HepG2 (cell line): ENCODE measurements around the gene CDC42BPG. TPM values are rescaled to one million over a fixed set of nuclear protein-coding genes. Genes with fewer than 3 reads are reported as not detected.
A peak's percentile ranks its signal among the peaks of the same experiment; 100 is the strongest.

Source experiments
- ATAC-seq: fragments of 200-7000 bp; cut with Tn5 transposase; 3 replicates; pipeline ENCODE4 v1.9.1; 2020; ENCODE audit warnings: mild to moderate bottlenecking, moderate library complexity
- BruUV-seq: library from RNA; stranded (reverse); fragments of 400-500 nt; replicated peaks from 2 replicates; lab custom pipeline; 2021; lab: Mats Ljungman, UMichigan
- CTCF ChIA-PET: fragments of 300-600 bp; formaldehyde crosslinking; extraction: SDS; loops from one replicate; lab custom pipeline; 2021; ENCODE audit warnings: low total read pairs, inconsistent platforms, low intra/inter-chr PET ratio; lab: Yijun Ruan, JAX
- POLR2A ChIA-PET: fragments of 350-600 bp; sonication (Branson Sonifier 250); formaldehyde crosslinking; loops from one replicate; lab custom pipeline; 2020; ENCODE audit warnings: antibody characterized with exemption, inconsistent platforms; lab: Yijun Ruan, JAX
- DNase-seq: peaks from one replicate; pipeline ENCODE4 v3.0.0-alpha.2; 2015; ENCODE audit warnings: low spot score
- FAIRE-seq: peaks from 3 replicates; lab custom pipeline; 2011; peaks lifted over from hg19 to GRCh38; lab: Jason Lieb, UNC
- H2AFZ ChIP-seq: one replicate; pipeline ENCODE4 v1.6.1; 2011; ENCODE audit warnings: low read length, inconsistent platforms
- H3K27ac ChIP-seq: fragments of 300-600 bp; 3 replicates; pipeline ENCODE4 v1.8.0; 2011; ENCODE audit warnings: mixed run types, mild to moderate bottlenecking, mixed read lengths, low read length, inconsistent platforms; ENCODE audit not compliant: insufficient read depth; ENCODE audit errors: extremely low read length
- H3K27me3 ChIP-seq, 2 experiments: fragments of 200-600 bp in 1 of 2; 2 replicates in 1 of 2; 3 replicates in 1 of 2; pipeline versions ENCODE4 v1.6.0 to v1.8.0; 2011; ENCODE audit warnings: low read length in 2 of 2, mild to moderate bottlenecking in 2 of 2, moderate library complexity in 2 of 2, inconsistent platforms in 1 of 2; ENCODE audit not compliant: insufficient read depth in 2 of 2, control insufficient read depth in 1 of 2
- H3K36me3 ChIP-seq, 2 experiments: fragments of 200-600 bp in 1 of 2; replicated peaks in 1 of 2; 2 replicates in 1 of 2; 3 replicates in 1 of 2; pipeline versions ENCODE4 v1.5.1 to v1.8.0; 2011; ENCODE audit warnings: low read length in 2 of 2, inconsistent platforms in 1 of 2; ENCODE audit not compliant: insufficient read depth in 2 of 2, control insufficient read depth in 1 of 2
- H3K4me1 ChIP-seq: 2 replicates; pipeline ENCODE4 v1.5.1; 2012; ENCODE audit warnings: low read length, inconsistent platforms; ENCODE audit not compliant: insufficient read depth
- H3K4me2 ChIP-seq: 2 replicates; pipeline ENCODE4 v1.6.0; 2011; ENCODE audit warnings: low read depth, low read length, inconsistent platforms
- H3K4me3 ChIP-seq, 3 experiments: fragments of 200-600 bp in 1 of 3; sonication (generic), shearing (Covaris generic) in 1 of 3; replicated peaks in 1 of 3; 2 replicates each; pipeline ENCODE4 v1.5.1; 2011 to 2016; ENCODE audit warnings: low read length in 3 of 3, inconsistent platforms in 2 of 3, low read depth in 2 of 3, mild to moderate bottlenecking in 2 of 3, control low read depth in 1 of 3, mixed read lengths in 1 of 3; ENCODE audit not compliant: insufficient read depth in 1 of 3
- H3K79me2 ChIP-seq: one replicate; pipeline ENCODE4 v1.6.1; 2011; ENCODE audit warnings: low read length, inconsistent platforms; ENCODE audit not compliant: insufficient read depth
- H3K9ac ChIP-seq: 2 replicates; pipeline ENCODE4 v1.6.0; 2011; ENCODE audit warnings: mild to moderate bottlenecking, low read depth, low read length, inconsistent platforms; ENCODE audit not compliant: insufficient read depth
- H3K9me3 ChIP-seq: 2 replicates; pipeline ENCODE4 v1.5.1; 2012; ENCODE audit warnings: mild to moderate bottlenecking, low read length
- H4K20me1 ChIP-seq: 2 replicates; pipeline ENCODE4 v1.6.0; 2011; ENCODE audit warnings: inconsistent platforms, mild to moderate bottlenecking, low read length, moderate library complexity; ENCODE audit not compliant: insufficient read depth
- AHDC1 ChIP-seq: sonication (generic); formaldehyde crosslinking; IDR thresholded peaks from 2 replicates; pipeline ENCODE4 v1.5.1; 2020; ENCODE audit warnings: mild to moderate bottlenecking, missing genetic modification reagents, borderline replicate concordance
- CEBPB ChIP-seq: IDR thresholded peaks from 2 replicates; pipeline ENCODE4 v1.6.1; 2011; ENCODE audit warnings: low read depth, low read length, improper control_type of control experiment, borderline replicate concordance
- CHD2 ChIP-seq: IDR thresholded peaks from 2 replicates; pipeline ENCODE4 v1.6.1; 2011; ENCODE audit warnings: low read depth, low read length, improper control_type of control experiment
- FOXJ3 ChIP-seq: sonication (generic); formaldehyde crosslinking; IDR thresholded peaks from 2 replicates; pipeline ENCODE4 v1.4.0; 2020; ENCODE audit warnings: missing genetic modification reagents, mild to moderate bottlenecking, borderline replicate concordance
- FUBP1 ChIP-seq: sonication (generic); formaldehyde crosslinking; IDR thresholded peaks from 2 replicates; pipeline ENCODE4 v1.5.1; 2020; ENCODE audit warnings: missing genetic modification reagents, mild to moderate bottlenecking, borderline replicate concordance
- MAX ChIP-seq: IDR thresholded peaks from 2 replicates; pipeline ENCODE4 v1.6.1; 2012; ENCODE audit warnings: inconsistent platforms
- MEIS1 ChIP-seq: sonication (generic); formaldehyde crosslinking; IDR thresholded peaks from 2 replicates; pipeline ENCODE4 v1.9.0; 2021; ENCODE audit warnings: mild to moderate bottlenecking, missing genetic modification reagents, moderate library complexity, borderline replicate concordance
- MYNN ChIP-seq: sonication (generic); formaldehyde crosslinking; IDR thresholded peaks from 2 replicates; pipeline ENCODE4 v1.4.0; 2020; ENCODE audit warnings: mild to moderate bottlenecking, low read depth, missing genetic modification reagents
- NR0B2 ChIP-seq: sonication (generic); formaldehyde crosslinking; IDR thresholded peaks from 2 replicates; pipeline ENCODE4 v1.4.0; 2020; ENCODE audit warnings: mild to moderate bottlenecking, missing genetic modification reagents
- TP53 ChIP-seq: sonication (generic); formaldehyde crosslinking; conservative IDR thresholded peaks from 2 replicates; pipeline ENCODE4 v1.4.0; 2020; ENCODE audit warnings: missing genetic modification reagents
- TRIM24 ChIP-seq: sonication (generic); formaldehyde crosslinking; IDR thresholded peaks from 2 replicates; pipeline ENCODE4 v1.8.0; 2022; ENCODE audit warnings: mild to moderate bottlenecking, missing genetic modification reagents
- ZMYM2 ChIP-seq: sonication (generic); formaldehyde crosslinking; IDR thresholded peaks from 2 replicates; pipeline ENCODE4 v1.8.0; 2022; ENCODE audit warnings: mild to moderate bottlenecking, missing genetic modification reagents
- ZNF44 ChIP-seq: sonication (generic); formaldehyde crosslinking; IDR thresholded peaks from 2 replicates; pipeline ENCODE4 v1.5.1; 2020; ENCODE audit warnings: mild to moderate bottlenecking, missing genetic modification reagents
- ZNF614 ChIP-seq: IDR thresholded peaks from 2 replicates; pipeline ENCODE4 v1.6.1; 2018; ENCODE audit warnings: missing biosample characterization, missing genetic modification reagents, inconsistent platforms, borderline replicate concordance
- ZNF75D ChIP-seq: sonication (generic); formaldehyde crosslinking; IDR thresholded peaks from 2 replicates; pipeline ENCODE4 v1.8.1; 2023; ENCODE audit warnings: missing genetic modification reagents, mild to moderate bottlenecking, borderline replicate concordance
- WGBS: methylation state at CpG from one replicate; pipeline ENCODE4 v1.1.6; 2017; ENCODE audit warnings: low lambda C conversion rate; 5-methylcytosine and 5-hydroxymethylcytosine counted together
- in situ Hi-C: cut with HindIII; loops from 2 replicates; pipeline ENCODE4 v1.10.0; 2017; ENCODE audit warnings: low pct_unique_long_range_greater_than_20kb; ENCODE audit not compliant: extremely low pct_ligation_motif_present
- intact Hi-C: fragments of 100-400 bp; cut with micrococcal nuclease; formaldehyde crosslinking; loops from one replicate; pipeline ENCODE4 v1.10.0; 2022; ENCODE audit not compliant: unreplicated experiment
- polyA plus RNA-seq, 8 experiments: library from polyadenylated mRNA; depleted of rRNA in 3 of 8; stranded (reverse) in 7 of 8; unstranded in 1 of 8; fragments of >200 nt; fragmentation: Illumina TruSeq in 4 of 8; extraction: Trizol in 4 of 8; gene quantifications; 2 replicates each; pipeline versions ENCODE4 v1.2.1 to v1.2.3, GENCODE V29; 2011 to 2016; ENCODE audit warnings: low read depth in 4 of 8, missing spikeins in 1 of 8, mixed read lengths in 1 of 8; ENCODE audit not compliant: insufficient read depth in 1 of 8
- total RNA-seq, 5 experiments: library from RNA; depleted of rRNA; stranded (reverse); fragments of >200 nt; fragmentation: Illumina TruSeq; extraction: Trizol; gene quantifications; 2 replicates each; pipeline ENCODE4 v1.2.3, GENCODE V29; 2016; ENCODE audit warnings: low read depth in 1 of 5

Gene CDC42BPG
- total and polyA plus RNA-seq, 2 of the 13 experiments (the other 11 are each of a cell fraction or from before 2014, with no cell fraction given): 0.55 to 1.4 TPM

GRCh38 chr11:64846998-64847666, 2.7 kb upstream of the CDC42BPG start:
- H3K9ac ChIP-seq: no peak overlapping the region
- peak overlapping the region; percentile 58 for H3K4me2 ChIP-seq
- CTCF ChIA-PET: interaction anchor here (1.3 to 4.5 kb wide), 6 partner anchors 31 to 166 kb away, joined by 4 to 72 read pairs (median 7); partner anchors contain the start of genes ARL2 and EHD1
- DNase-seq (peak; percentile 87), ATAC-seq (peak; percentile 68), FAIRE-seq (peak; percentile 42)
- BruUV-seq: no TSS peak
- no peaks in the 10 kb centered on the region for H4K20me1 ChIP-seq
- intact Hi-C loops (loop anchor here (1.0 to 10.0 kb wide), 7 partner anchors 38 to 167 kb away; partner anchors contain the start of genes ARL2, ATG2A, BATF2 and MAP4K2), in situ Hi-C loops (loop anchor here (5.0 kb wide), 1 partner anchor 45 kb away; no protein-coding TSS in a partner anchor)
- no peaks in the 10 kb centered on the region for H3K9me3 ChIP-seq
- no peaks in the 10 kb centered on the region; a peak in 1 of 5 replicates for H3K27me3 ChIP-seq
- H2AFZ ChIP-seq: no peak overlapping the region
- POLR2A ChIA-PET: interaction anchor here (0.6 to 4.7 kb wide), 8 partner anchors 23 to 670 kb away, joined by 3 to 30 read pairs (median 6); partner anchors contain the start of genes BATF2 and EHD1
- peaks cover 77% of the 10 kb centered on the region for H3K4me1 ChIP-seq
- peak overlapping the region in 1 of 3 experiments; percentile 47; a peak in 2 of 6 replicates for H3K4me3 ChIP-seq
- whole genome bisulfite sequencing: 21% methylated on average over 6 of the region's 13 CpGs
- H3K36me3 ChIP-seq: no peaks in the 10 kb centered on the region
- no peak overlapping the region for H3K27ac ChIP-seq
- no peaks in the 10 kb centered on the region for H3K79me2 ChIP-seq
- TF ChIP-seq MEIS1 (CRISPR knock-in tag) (no peak), ZNF614 (peak; percentile 40; the same call in 1 of the 2 replicates), MAX (no peak; the same call in 1 of the 2 replicates), NR0B2 (CRISPR knock-in tag) (no peak), TRIM24 (CRISPR knock-in tag) (no peak), ZNF44 (no peak), CEBPB (no peak), CHD2 (no peak), ZNF75D (CRISPR knock-in tag) (no peak), FOXJ3 (CRISPR knock-in tag) (no peak), ZMYM2 (no peak), TP53 (CRISPR knock-in tag) (no peak), FUBP1 (no peak), MYNN (CRISPR knock-in tag) (no peak), AHDC1 (CRISPR knock-in tag) (no peak)
